BJ (cell line): ENCODE data around the gene CHCHD3. TPM values are rescaled to one million over a fixed set of nuclear protein-coding genes. Genes with fewer than 3 reads are reported as not detected.

Experiments used
- CTCF ChIA-PET: fragments of 350-600 bp; formaldehyde crosslinking; extraction: SDS; loops from one replicate; lab custom pipeline; 2021; ENCODE audit warnings: antibody characterized with exemption, inconsistent platforms; lab: Yijun Ruan, JAX
- POLR2A ChIA-PET: fragments of 300-600 bp; sonication (Branson Sonifier 250); formaldehyde crosslinking; extraction: SDS; loops from one replicate; lab custom pipeline; 2021; ENCODE audit warnings: antibody characterized with exemption; lab: Charles Lee
- DNase-seq: peaks from one replicate; pipeline ENCODE4 v3.0.0-alpha.2; 2011; ENCODE audit warnings: low read depth
- H3K27me3 ChIP-seq: 2 replicates; pipeline ENCODE4 v1.6.0; 2011; ENCODE audit warnings: low read length; ENCODE audit not compliant: control insufficient read depth, insufficient read depth
- H3K36me3 ChIP-seq: 2 replicates; pipeline ENCODE4 v1.5.1; 2011; ENCODE audit warnings: low read length; ENCODE audit not compliant: control insufficient read depth, insufficient read depth
- H3K4me3 ChIP-seq: 2 replicates; pipeline ENCODE4 v1.5.1; 2011; ENCODE audit warnings: low read depth, mild to moderate bottlenecking, control low read depth, low read length
- polyA plus RNA-seq: library from polyadenylated mRNA; depleted of rRNA; stranded (reverse); fragments of >200 nt; gene quantifications from 2 replicates; pipeline ENCODE4 v1.2.3, GENCODE V29; 2011
- TF ChIP-seq, protein P1 (sequence below): IDR thresholded peaks from 2 replicates; pipeline ENCODE4 v1.5.1; 2011; ENCODE audit warnings: low read depth, mild to moderate bottlenecking, control low read depth, inconsistent platforms, low read length, moderate library complexity; ENCODE audit not compliant: insufficient read depth

CHCHD3 gene
- polyA plus RNA-seq, 1 experiment, result 47.2 TPM

- TF ChIP-seq, protein P1, sequence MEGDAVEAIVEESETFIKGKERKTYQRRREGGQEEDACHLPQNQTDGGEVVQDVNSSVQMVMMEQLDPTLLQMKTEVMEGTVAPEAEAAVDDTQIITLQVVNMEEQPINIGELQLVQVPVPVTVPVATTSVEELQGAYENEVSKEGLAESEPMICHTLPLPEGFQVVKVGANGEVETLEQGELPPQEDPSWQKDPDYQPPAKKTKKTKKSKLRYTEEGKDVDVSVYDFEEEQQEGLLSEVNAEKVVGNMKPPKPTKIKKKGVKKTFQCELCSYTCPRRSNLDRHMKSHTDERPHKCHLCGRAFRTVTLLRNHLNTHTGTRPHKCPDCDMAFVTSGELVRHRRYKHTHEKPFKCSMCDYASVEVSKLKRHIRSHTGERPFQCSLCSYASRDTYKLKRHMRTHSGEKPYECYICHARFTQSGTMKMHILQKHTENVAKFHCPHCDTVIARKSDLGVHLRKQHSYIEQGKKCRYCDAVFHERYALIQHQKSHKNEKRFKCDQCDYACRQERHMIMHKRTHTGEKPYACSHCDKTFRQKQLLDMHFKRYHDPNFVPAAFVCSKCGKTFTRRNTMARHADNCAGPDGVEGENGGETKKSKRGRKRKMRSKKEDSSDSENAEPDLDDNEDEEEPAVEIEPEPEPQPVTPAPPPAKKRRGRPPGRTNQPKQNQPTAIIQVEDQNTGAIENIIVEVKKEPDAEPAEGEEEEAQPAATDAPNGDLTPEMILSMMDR, result no peak
- POLR2A ChIA-PET, result no interaction called here
- Histone ChIP-seq H3K27me3 (no peaks in the 10 kb centered on the region), H3K36me3 (no peaks in the 10 kb centered on the region), H3K4me3 (no peak overlapping the region)
- CTCF ChIA-PET, result no interaction called here
- DNase-seq, result no peak
These were observed 55.6 kb downstream of the CHCHD3 start for GRCh38 chr7:133026210-133026859.

DNA sequence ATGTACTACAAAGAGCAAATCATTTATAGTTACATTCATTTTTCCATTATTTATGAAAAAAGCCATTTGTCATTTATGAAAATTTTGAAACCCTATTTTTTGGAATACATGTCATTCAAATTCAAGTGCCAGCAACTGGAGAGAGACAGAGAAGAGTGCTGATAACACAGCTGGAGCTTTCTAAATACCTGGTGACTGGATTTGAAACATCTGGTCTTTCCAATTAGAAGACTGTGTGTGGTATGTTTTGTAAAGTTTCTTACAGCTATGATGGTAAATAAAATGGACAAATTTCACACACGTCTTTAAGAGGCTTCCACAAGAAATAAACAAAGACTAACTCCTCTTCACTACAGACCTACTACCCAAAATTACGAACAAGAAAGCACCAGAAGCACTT is 56.8 kb downstream of the CHCHD3 start:
- ChIA-PET CTCF (no interaction called here), POLR2A (no interaction called here)
- Histone ChIP-seq H3K27me3 (no peaks in the 10 kb centered on the region), H3K4me3 (no peak overlapping the region), H3K36me3 (no peaks in the 10 kb centered on the region)
- TF ChIP-seq, protein P1, result no peak
- DNase-seq, result no peak

- ChIA-PET POLR2A (no interaction called here), CTCF (no interaction called here)
- no peak for DNase-seq
- no peaks in the 10 kb centered on the region for H3K27me3 ChIP-seq
- no peaks in the 10 kb centered on the region for H3K36me3 ChIP-seq
- TF ChIP-seq, protein P1, result no peak
- H3K4me3 ChIP-seq, result no peak overlapping the region
These were observed 57.3 kb downstream of the CHCHD3 start for GRCh38 chr7:133024596-133024995.

- CTCF ChIA-PET, result interaction anchor here (0.6 kb wide), 1 partner anchor 62 kb away, joined by 4 read pairs; no protein-coding TSS in a partner anchor
- TF ChIP-seq, protein P1, result no peak
- Histone ChIP-seq H3K27me3 (no peaks in the 10 kb centered on the region), H3K4me3 (no peak overlapping the region), H3K36me3 (no peaks in the 10 kb centered on the region)
- DNase-seq, result no peak
- POLR2A ChIA-PET, result no interaction called here
These were observed 58.4 kb downstream of the CHCHD3 start for GRCh38 chr7:133023370-133024071.

DNA sequence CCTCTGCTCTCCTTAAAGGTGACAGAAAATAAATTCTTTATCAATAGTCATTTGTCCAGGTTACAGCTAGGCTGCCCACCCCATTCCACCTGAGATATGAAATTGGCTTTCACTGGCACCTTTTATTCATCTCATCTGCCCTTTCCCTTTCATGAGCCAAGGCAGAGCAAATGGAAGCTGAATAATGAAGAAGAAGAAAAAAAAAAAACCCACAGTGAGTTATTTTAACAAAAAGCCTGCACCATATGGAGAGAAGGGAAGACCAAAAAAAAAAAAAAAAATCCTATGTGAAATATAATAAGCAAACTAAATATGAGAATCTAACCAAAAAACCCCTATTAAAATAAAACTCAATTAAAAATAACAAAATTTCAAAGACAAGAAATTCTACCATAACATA is 59.2 kb downstream of the CHCHD3 start:
- ChIA-PET POLR2A (no interaction called here), CTCF (no interaction called here)
- no peak for DNase-seq
- Histone ChIP-seq H3K4me3 (no peak overlapping the region), H3K36me3 (no peaks in the 10 kb centered on the region), H3K27me3 (no peaks in the 10 kb centered on the region)
- TF ChIP-seq, protein P1, result no peak
